ENCODE results near the gene IL5.

DNA sequence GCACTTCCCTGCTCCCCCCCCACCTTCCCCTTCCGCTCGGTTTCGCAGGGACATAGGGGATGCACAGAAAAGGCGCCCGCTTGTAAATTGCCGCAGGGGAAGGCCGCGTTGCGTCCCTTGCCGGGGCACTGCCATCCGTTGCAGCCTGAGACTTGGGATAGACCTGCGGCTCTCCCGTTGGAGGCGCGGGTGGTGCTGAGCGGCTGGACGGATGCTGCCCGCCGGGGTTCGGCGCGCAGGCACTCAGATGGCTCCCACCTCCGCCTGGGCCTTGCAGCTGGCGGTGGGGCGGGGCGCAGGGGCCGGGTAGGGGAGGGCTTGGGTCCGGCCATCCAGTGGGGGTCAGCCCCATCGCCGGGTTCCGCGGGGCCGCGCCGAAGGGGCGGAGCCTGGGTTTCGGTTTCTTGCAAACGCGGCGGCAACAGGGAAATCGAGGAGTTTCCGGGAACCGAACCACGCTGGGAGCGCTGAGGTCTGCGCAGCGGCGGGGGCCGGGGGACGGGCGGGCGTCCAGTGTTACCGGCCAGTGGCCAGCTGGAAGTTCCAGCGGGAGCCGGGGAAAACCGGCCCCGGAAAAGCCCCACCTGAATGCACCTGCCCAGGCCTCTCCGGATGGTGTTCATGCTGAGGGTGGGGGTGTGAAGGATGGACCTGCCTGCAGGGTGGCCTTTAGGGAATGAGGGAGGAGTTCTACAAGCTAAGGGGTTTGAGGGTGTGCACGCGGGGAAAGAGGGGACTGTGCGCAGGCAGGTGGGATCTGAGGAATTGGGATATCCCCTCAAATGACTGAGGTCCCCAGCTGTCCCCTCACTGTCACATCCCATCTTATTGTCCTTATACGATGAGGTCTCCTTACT is 46.5 kb downstream of the IL5 start:
- TF ChIP-seq, protein P1, sequence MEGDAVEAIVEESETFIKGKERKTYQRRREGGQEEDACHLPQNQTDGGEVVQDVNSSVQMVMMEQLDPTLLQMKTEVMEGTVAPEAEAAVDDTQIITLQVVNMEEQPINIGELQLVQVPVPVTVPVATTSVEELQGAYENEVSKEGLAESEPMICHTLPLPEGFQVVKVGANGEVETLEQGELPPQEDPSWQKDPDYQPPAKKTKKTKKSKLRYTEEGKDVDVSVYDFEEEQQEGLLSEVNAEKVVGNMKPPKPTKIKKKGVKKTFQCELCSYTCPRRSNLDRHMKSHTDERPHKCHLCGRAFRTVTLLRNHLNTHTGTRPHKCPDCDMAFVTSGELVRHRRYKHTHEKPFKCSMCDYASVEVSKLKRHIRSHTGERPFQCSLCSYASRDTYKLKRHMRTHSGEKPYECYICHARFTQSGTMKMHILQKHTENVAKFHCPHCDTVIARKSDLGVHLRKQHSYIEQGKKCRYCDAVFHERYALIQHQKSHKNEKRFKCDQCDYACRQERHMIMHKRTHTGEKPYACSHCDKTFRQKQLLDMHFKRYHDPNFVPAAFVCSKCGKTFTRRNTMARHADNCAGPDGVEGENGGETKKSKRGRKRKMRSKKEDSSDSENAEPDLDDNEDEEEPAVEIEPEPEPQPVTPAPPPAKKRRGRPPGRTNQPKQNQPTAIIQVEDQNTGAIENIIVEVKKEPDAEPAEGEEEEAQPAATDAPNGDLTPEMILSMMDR (IDR thresholded peaks at IDR 0.05; ENCODE audit: low read depth, low read length): no peak
- no peak for TF ChIP-seq EZH2phosphoT487 (IDR thresholded peaks at IDR 0.05; ENCODE audit: low read depth)

Measured in OCI-LY3 (cell line).